ENCODE measurements around the gene ZNF607. TPM values are rescaled to one million over a fixed set of nuclear protein-coding genes. Genes with fewer than 3 reads are reported as not detected.

The ZNF607 gene
- total RNA-seq (2021; fragmentation: NEBNext Ultra II Directional; extraction: Animal tissue kit (Norgen Biotek cat#: 25700)): 15.9 and 17.4 TPM in 2 replicates
- polyA plus RNA-seq (2011; rRNA removed): 5.9 and 6.7 TPM in 2 replicates
- 6.7 TPM for polyA plus RNA-seq (2011; cell fraction: cytosol; rRNA removed)
- polyA plus RNA-seq (2011; cell fraction: nucleus; rRNA removed): 7.9 TPM
- 8.5 to 11.0 TPM (median 9.3 TPM) in 4 replicates for polyA plus RNA-seq (2012, experiment 1 of 2)
- 1.4 TPM for polyA plus RNA-seq (2012, experiment 2 of 2)
- polyA plus RNA-seq (2013, experiment 1 of 2): 4.8 TPM
- polyA plus RNA-seq (2013, experiment 2 of 2): 4.9 TPM
- 17.5 and 17.9 TPM in 2 replicates for polyA minus RNA-seq (2011; rRNA and poly(A)+ RNA removed)
- 8.5 TPM for polyA minus RNA-seq (2011; cell fraction: cytosol; rRNA and poly(A)+ RNA removed)
- 7.1 TPM for polyA minus RNA-seq (2011; cell fraction: nucleus; rRNA and poly(A)+ RNA removed)
- long read RNA-seq, experiment 1, partial matches to known transcripts: 0 of 5 reads
- long read RNA-seq, experiment 1, other reads (novel, unspliced or antisense): 5 of 5 reads
- long read RNA-seq, experiment 2, partial matches to known transcripts: 0 of 1 reads
- long read RNA-seq, experiment 2, other reads (novel, unspliced or antisense): 1 of 1 reads

- no peak within 1 kb of the TSS for H3K18ac ChIP-seq (ENCODE audit: extremely low read depth, low read length)
- H3K27me3 ChIP-seq (replicated peaks in 1 of 4; ENCODE audit: control insufficient read depth in 3 of 4, extremely low read depth in 1 of 4, insufficient read depth in 3 of 4, low read length in 3 of 4): no peaks in the 10 kb centered on the region
- no peak within 1 kb of the TSS for H2BK5ac ChIP-seq (ENCODE audit: low read depth, low read length)
- H4K5ac ChIP-seq (ENCODE audit: insufficient read length, low read depth, low read length): no peak within 1 kb of the TSS
- no peaks in the 10 kb centered on the region for H3K79me1 ChIP-seq (ENCODE audit: low read depth, low read length)
- no peak within 1 kb of the TSS for H2BK15ac ChIP-seq (ENCODE audit: low read length)
- H3K27ac ChIP-seq (ENCODE audit: low read depth, low read length): no peak within 1 kb of the TSS
- FAIRE-seq (peak; percentile 99), DNase-seq (ENCODE audit: low read depth in 1 of 2, low spot score in 2 of 2) (peak; percentile 94 to 96)
- ChIA-PET CTCF (ENCODE audit: partially characterized antibody) (interaction anchor here (0.6 to 2.1 kb wide), 5 partner anchors 13 to 166 kb away, joined by 3 to 6 read pairs (median 4); no protein-coding TSS in a partner anchor), POLR2A (ENCODE audit: partially characterized antibody) (interaction anchor here (0.9 to 1.5 kb wide), 2 partner anchors 23 to 61 kb away, joined by 3 to 6 read pairs; partner anchors contain the start of gene ZNF573)
- H4K20me1 ChIP-seq (replicated peaks in 1 of 2; ENCODE audit: control insufficient read depth in 1 of 2, insufficient read depth in 2 of 2, low read length in 2 of 2): peaks cover 0 to 2% of the 10 kb centered on the region in 2 experiments
- H2BK12ac ChIP-seq (ENCODE audit: low read depth, low read length): no peak within 1 kb of the TSS
- H3K36me3 ChIP-seq (ENCODE audit: control insufficient read depth in 2 of 4, insufficient read depth in 4 of 4, low read length in 3 of 4): peaks cover 0 to 7% (median 0%) of the 10 kb centered on the region in 4 experiments; a peak in 2 of 8 replicates
- H3K56ac ChIP-seq (replicated peaks; ENCODE audit: insufficient read length, low read depth, low read length): no peak within 1 kb of the TSS
- peaks cover 2% of the 10 kb centered on the region for H3K23me2 ChIP-seq (ENCODE audit: low read depth, low read length)
- no peaks in the 10 kb centered on the region for H3K9me3 ChIP-seq (ENCODE audit: insufficient read depth in 2 of 2, low read depth in 1 of 2, low read length in 1 of 2)
- 2% methylated on average over 51 of the region's 54 CpGs; no CpG with 5 or more reads in 1 of the 2 experiments for WGBS, 2 experiments (ENCODE audit: extremely low coverage in 1 of 2, insufficient coverage in 1 of 2, insufficient read length in 1 of 2, insufficient replicate concordance in 2 of 2, low coverage in 1 of 2, low lambda C conversion rate in 2 of 2, missing lambda C conversion rate in 1 of 2)
- no peak within 1 kb of the TSS for H2BK120ac ChIP-seq (replicated peaks; ENCODE audit: low read depth, low read length)
- no peak within 1 kb of the TSS for H3K4ac ChIP-seq (replicated peaks; ENCODE audit: insufficient read length, low read depth, low read length)
- H2AFZ ChIP-seq (ENCODE audit: low read length): peak within 1 kb of the TSS; percentile 80
- peak within 1 kb of the TSS; percentile 82 to 93 (median 89) for H3K4me3 ChIP-seq (ENCODE audit: extremely low read depth in 1 of 4, insufficient read depth in 2 of 4, low read depth in 3 of 4, low read length in 4 of 4)
- no peak within 1 kb of the TSS for H3K14ac ChIP-seq (ENCODE audit: insufficient read length)
- H3K4me1 ChIP-seq (replicated peaks in 1 of 4; ENCODE audit: control insufficient read depth in 3 of 4, insufficient read depth in 4 of 4, low read length in 3 of 4): peaks cover 0 to 9% (median under 1%) of the 10 kb centered on the region in 4 experiments; a peak in 2 of 7 replicates
- no peak within 1 kb of the TSS for H2AK5ac ChIP-seq (ENCODE audit: low read depth, low read length)
- peak within 1 kb of the TSS; percentile 54 to 73 (median 58); a peak in 6 of 7 replicates for H3K9ac ChIP-seq (replicated peaks in 1 of 4; ENCODE audit: extremely low read depth in 1 of 4, low read depth in 3 of 4, low read length in 3 of 4)
- peaks cover 0 to 30% of the 10 kb centered on the region in 2 experiments; a peak in 2 of 4 replicates for H3K79me2 ChIP-seq (ENCODE audit: control insufficient read depth in 1 of 2, insufficient read depth in 2 of 2, low read length in 2 of 2)
- H3K23ac ChIP-seq (ENCODE audit: insufficient read length): no peak within 1 kb of the TSS
- peak within 1 kb of the TSS; percentile 72 to 82 for H3K4me2 ChIP-seq (ENCODE audit: insufficient read depth in 1 of 2, low read depth in 2 of 2, low read length in 2 of 2)
- H2BK20ac ChIP-seq (ENCODE audit: low read length): no peak within 1 kb of the TSS
- H4K8ac ChIP-seq (ENCODE audit: extremely low read depth, insufficient read depth, low read length): peak within 1 kb of the TSS; percentile 68
- no peak within 1 kb of the TSS for H4K91ac ChIP-seq (replicated peaks; ENCODE audit: insufficient read length, low read length)
- TF ChIP-seq CTCF (IDR thresholded peaks at IDR 0.05; ENCODE audit: control extremely low read depth in 1 of 3, insufficient read depth in 1 of 3, low read depth in 1 of 3, low read length in 3 of 3): peak; percentile 59 to 85 (median 81)
- 0 out of 2 replicates have a peak, but pooled peaks have one; percentile 16 for TF ChIP-seq SP1 (IDR thresholded peaks at IDR 0.05; ENCODE audit: low read depth, low read length)
- peak; percentile 89 for TF ChIP-seq KDM4A (IDR thresholded peaks at IDR 0.05; ENCODE audit: low read depth, low read length, severe bottlenecking)
- no peak for TF ChIP-seq JUND (IDR thresholded peaks at IDR 0.05; ENCODE audit: low read length)
- no peak for TF ChIP-seq EP300 (IDR thresholded peaks at IDR 0.05; ENCODE audit: borderline replicate concordance in 1 of 2, low read depth in 2 of 2, low read length in 2 of 2)
These were observed at the start of gene ZNF607 for GRCh38 chr19:37719111-37719926. TSS of gene ZNF607 (minus strand) at chr19:37719761. CDS start at chr19:37711618, 8,143 bp downstream.
